Stimulated activated CD8-positive, alpha-beta memory T cell treated with anti-CD3 and anti-CD28 coated beads, Interleukin-4, amount 100 ng/mL, for 24 hours (primary cell): ENCODE measurements around the gene USP11.

Experiments used
- DNase-seq: peaks from one replicate; pipeline ENCODE4 v3.0.0-alpha.2; 2020; ENCODE audit warnings: low read depth

USP11 gene

DNA sequence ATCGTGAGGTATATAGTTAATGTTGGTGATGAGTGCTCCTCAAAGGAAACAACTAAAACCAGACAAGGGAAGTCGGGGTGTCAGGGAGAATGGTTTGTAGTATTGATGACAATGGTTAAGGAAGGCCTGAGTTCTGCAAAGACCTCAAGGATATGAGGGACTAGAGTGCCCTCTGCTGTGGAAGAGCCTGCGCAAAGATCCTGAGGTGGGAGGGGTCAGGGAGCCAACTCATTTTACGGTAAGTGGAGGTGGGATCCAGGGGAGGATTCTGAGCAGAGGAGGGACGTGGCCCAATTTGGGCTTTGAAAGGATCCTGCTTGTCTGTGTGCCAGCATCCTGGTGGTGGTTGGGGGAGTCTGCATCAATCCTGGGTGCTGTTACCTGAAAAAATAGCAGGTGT, 27.8 kb upstream of the USP11 start:
- no peak for DNase-seq

DNA sequence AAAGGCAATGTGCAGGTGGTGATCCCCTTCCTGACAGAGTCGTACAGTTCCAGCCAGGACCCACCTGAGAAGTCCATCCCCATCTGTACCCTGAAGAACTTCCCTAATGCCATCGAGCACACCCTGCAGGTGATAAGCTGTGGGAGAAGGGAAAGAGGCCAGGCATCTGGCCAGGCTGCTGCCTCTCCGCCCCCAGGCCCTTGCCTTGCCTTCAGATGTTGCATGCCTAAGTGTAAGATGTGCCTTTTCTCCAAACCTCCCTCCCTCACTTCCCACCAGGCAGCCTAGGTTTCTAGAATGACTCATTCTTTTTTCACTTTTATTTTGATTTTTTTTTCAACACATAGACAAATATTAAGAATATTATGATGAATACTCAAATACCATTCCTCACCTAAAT, 26.5 kb upstream of the USP11 start:
- DNase-seq: no peak

DNA sequence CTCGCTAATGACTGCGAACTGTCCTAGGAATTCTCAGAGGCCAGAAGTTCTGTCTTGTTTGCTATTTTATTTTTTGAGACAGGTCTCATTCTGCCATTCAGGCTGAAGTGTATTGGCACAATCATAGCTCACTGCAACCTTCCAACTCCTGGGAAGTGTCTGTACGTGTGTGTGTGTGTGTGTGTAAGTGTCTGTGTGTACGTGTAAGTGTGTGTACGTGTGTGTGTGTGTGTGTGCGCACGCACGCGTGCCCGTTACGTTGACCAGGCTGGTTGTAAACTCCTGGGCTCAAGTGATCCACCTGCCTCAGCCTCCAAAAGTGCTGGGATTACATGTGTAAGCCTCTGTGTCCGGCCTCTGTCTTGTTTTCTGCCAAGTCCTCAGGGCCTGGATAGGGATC, 24.7 kb upstream of the USP11 start:
- no peak for DNase-seq

DNA sequence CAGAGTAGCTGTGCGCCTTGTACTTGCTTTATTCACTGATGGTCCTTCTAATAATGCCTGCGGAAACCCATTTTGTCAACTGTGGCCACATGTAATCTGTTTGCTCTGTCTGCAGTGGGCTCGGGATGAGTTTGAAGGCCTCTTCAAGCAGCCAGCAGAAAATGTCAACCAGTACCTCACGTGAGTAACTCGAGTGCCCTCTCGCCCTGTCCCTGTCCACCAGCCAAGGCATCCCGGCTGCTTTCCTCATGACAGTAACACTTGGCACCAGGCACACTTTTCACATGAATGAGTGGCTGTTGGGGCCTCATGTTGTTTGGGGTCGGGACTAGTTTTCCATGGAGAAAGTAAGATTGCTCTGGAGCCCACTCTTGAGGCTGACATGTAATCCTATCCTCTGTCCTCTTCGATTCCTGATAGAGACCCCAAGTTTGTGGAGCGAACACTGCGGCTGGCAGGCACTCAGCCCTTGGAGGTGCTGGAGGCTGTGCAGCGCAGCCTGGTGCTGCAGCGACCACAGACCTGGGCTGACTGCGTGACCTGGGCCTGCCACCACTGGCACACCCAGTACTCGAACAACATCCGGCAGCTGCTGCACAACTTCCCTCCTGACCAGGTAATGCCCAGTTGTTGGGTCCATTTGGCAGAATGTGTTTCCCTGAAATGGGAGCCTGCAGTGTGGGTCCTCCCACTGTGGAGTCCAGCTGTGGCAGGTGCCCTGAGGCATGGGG, 23.1 kb upstream of the USP11 start:
- no peak for DNase-seq

DNA sequence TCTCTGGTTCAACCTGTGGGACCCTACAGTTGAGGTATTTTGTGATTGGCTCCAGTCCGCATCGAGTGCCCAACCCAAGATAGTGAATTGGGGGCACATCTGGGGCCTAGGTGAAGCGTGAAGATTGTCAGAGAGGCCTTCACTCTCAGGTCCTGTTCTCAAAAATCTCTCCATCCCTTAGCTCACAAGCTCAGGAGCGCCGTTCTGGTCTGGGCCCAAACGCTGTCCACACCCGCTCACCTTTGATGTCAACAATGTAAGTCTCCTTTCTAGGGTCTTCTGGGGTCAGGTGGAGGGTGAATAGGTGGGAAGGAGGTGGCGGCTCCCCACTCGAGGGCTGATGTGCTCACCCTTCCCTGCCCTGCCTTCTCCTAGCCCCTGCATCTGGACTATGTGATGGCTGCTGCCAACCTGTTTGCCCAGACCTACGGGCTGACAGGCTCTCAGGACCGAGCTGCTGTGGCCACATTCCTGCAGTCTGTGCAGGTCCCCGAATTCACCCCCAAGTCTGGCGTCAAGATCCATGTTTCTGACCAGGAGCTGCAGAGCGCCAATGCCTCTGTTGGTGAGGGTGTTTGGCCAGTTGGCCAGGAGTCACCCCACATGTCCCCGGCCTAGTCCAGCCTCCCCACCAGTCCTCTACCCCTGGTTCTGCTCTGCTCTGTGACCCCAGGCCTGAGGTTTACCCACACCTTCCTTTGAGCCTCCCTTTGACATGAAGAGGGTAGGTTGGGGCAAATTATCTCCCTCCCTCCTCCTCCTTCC, 22.0 kb upstream of the USP11 start:
- no peak for DNase-seq

- DNase-seq: no peak
These were observed 20.2 kb upstream of the USP11 start for GRCh38 chrX:47212381-47213293.

GRCh38 chrX:47214435-47215077, 18.3 kb upstream of the USP11 start:
- no peak for DNase-seq

GRCh38 chrX:47215291-47215900, 17.4 kb upstream of the USP11 start:
- no peak for DNase-seq

GRCh38 chrX:47216393-47216925, 16.4 kb upstream of the USP11 start:
- DNase-seq: no peak

DNA sequence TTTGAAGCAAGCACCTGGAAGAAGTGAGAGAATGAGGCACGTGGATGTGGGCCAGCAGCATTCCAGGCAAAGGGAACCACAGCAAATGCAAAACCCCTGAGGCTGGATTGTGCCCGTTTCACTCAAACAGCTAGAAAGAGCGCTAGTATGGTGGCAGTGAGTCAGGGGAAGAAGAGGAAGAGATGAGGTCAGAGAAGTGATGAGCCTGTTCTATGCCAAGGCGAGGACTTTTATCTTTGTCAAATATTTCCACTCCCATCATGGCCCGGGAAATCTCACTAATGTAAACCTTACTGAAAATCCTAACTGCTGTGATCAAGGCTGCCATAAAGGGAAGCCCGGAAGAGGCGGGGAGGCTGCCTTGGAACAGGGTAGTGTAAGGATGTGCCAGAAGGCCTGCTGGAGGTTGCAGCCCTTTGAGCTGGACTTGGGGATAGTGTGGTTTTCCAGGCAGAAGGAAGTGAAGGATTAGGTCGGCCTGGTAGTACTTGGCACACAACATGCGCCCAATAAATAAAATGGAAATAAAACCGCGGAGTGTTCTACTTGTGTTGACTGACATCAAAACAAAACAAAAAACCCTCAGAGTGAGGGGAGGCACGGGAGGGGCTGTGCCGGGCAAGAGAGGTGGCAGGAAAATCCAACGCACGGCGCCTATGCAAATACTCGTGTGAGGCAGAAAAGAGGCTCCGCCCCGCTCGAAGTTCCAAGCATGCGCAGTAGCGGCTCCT, 15.5 kb upstream of the USP11 start:
- no peak for DNase-seq

- DNase-seq: peak; percentile 98
These were observed 14.9 kb upstream of the USP11 start for GRCh38 chrX:47217852-47218279.

- DNase-seq: peak; percentile 67
These were observed 14.4 kb upstream of the USP11 start, which contains the start of gene CDK16 for GRCh38 chrX:47218280-47218919. Gene CDK16 (plus strand): TSS chrX:47218681. CDS start chrX:47223558, 4,877 bp downstream.

DNA sequence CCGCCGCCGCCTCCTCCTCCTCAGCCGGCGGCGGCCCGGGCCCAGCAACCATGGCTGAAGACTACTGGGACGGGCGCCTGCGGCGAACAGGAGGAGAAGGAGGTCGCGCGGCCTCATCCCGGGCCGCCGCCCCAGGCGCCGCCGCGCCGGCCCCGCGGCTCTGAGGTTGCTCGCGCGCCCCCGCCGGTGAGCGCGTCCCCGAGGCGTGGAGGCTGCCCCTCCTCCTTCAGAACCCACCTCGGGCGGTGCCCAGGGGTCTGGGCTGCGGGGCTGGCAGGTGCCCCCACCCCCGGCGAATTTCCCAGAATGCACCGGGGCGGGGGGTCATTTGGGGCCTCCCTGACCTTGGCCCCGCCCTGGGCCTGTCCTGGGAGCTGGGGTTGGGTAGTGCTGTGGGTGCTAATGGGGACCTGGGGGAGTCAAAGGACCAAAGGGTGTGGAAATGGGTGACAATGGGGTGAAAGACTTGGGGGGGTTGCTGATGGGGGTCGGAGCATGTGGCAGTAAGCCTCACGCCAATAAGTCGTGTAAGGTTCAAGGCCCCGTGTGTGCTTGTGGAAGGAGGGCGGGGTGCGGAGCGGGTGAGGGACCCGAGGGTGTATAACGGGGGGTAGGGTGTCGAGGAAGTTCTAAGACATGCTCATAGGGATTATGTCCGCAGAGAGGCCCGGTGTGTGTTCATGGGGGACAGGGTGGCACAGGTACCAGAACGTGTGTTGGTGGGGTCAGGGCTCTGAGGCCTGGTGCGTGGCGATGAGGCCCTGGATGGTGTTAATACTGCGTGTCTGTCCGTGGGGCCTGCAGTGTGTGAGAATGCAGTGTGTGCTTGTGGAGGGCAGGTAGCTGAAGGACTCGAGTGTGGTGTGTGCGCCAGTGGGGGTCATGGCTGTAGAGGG, 13.6 kb upstream of the USP11 start:
- DNase-seq: peak; percentile 33

DNA sequence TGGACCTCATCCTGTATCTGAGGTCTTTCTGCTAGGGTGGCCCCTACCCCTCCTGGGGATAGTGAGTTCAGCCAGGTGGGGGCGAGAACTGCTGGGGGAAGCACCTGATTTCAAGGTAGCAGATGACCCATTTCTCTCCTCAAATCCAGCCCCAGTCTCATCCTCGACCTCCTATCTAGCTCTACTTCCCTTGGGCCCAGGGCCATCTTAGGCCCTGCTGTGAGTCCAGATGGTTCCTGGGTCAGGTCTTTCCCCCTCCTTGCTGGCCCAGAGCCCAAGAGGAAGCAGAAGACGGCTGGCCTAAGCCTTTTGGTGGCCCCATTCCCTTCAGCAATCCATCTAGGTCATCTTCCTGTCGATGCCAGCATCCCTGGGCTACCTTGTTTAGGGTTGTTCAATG, 11.1 kb upstream of the USP11 start:
- no peak for DNase-seq

DNA sequence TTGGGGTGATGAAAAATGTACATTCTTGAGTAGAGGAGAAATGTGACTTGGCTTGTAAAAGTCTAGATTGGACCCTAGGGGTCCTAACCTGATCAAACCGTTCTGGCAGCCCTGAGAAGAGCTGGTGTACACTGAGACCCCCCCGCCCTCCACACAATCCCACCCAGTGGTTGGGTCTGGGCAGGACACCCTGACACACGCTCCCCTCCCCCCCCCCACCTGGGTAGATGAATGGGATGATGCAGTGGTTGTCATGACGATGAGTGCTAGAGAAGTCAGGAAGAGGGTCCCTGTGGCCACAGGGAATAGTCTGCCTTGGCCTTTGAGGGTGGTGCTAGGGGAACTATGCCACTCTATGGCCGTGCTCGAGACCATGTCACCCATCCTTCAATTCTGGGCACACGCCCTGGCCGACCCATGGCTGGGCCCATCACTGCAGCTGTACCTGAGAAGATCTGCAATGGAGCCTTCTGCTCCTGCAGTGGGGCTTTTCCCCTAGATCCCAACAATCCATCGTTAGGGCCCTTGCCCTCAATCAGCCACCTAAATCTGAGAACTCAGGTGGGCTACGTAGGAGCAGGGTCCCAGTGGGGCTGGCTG, 10.0 kb upstream of the USP11 start:
- DNase-seq: no peak

- no peak for DNase-seq
These were observed 9.1 kb upstream of the USP11 start for GRCh38 chrX:47223476-47224250.

DNA sequence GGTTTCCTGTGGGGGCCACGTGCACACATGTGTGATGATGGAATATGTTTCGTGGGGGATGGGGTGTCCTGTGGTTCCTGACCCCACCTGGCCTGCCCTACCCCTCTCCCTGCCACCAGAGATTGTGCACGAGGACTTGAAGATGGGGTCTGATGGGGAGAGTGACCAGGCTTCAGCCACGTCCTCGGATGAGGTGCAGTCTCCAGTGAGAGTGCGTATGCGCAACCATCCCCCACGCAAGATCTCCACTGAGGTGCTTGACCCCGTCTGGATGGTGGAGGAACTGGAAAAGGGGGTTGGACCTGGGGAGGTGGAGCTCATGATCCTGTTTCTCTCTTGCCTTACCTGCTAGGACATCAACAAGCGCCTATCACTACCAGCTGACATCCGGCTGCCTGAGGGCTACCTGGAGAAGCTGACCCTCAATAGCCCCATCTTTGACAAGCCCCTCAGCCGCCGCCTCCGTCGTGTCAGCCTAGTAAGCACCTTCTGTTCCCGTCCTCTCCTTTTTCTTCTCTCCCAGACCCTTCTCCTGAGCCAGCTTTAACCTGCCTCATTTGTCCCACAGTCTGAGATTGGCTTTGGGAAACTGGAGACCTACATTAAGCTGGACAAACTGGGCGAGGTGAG, 8.4 kb upstream of the USP11 start:
- no peak for DNase-seq
